Loucy (cell line): ENCODE results near the gene TIAM2.

Experiments used
- EZH2phosphoT487 ChIP-seq: fragments of 200-600 bp; IDR thresholded peaks from 2 replicates; pipeline ENCODE4 v1.6.1; 2018; ENCODE audit warnings: antibody characterized with exemption, mild to moderate bottlenecking, moderate library complexity, borderline replicate concordance
- TF ChIP-seq, protein P1 (sequence below): fragments of 200-600 bp; sonication (generic); conservative IDR thresholded peaks from 2 replicates; pipeline ENCODE4 v1.5.1; 2014; ENCODE audit warnings: mild to moderate bottlenecking, antibody characterized with exemption, low read length

DNA sequence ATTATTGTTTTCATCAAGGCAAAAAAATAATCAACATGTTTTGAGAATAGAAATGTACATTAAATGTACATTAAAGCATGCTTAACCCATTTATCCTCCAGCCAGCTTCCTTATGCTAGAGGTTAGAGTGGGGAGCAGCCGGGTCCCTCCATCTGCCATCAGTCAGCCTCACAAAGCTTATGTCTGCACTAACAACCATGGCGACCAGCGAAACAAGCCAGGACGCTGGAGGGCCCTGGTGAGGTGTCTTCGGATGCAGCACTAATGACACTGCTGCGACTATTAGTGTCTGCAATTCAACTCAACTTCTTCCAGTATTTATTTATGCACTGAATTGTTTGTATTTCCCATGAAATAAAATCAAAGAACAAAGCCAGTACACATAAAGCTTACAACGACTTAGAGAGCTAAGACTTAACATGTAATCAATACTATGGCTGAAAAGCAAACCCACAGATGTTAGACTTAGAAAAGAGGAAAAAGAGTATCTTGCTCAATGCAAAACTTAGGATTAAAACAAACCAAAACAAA is 275.5 kb downstream of the TIAM2 start:
- TF ChIP-seq, protein P1, sequence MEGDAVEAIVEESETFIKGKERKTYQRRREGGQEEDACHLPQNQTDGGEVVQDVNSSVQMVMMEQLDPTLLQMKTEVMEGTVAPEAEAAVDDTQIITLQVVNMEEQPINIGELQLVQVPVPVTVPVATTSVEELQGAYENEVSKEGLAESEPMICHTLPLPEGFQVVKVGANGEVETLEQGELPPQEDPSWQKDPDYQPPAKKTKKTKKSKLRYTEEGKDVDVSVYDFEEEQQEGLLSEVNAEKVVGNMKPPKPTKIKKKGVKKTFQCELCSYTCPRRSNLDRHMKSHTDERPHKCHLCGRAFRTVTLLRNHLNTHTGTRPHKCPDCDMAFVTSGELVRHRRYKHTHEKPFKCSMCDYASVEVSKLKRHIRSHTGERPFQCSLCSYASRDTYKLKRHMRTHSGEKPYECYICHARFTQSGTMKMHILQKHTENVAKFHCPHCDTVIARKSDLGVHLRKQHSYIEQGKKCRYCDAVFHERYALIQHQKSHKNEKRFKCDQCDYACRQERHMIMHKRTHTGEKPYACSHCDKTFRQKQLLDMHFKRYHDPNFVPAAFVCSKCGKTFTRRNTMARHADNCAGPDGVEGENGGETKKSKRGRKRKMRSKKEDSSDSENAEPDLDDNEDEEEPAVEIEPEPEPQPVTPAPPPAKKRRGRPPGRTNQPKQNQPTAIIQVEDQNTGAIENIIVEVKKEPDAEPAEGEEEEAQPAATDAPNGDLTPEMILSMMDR, result no peak
- no peak for TF ChIP-seq EZH2phosphoT487
